ENCODE measurements around the gene KIF19.

GRCh38 chr17:74326506-74326905, 480 bp downstream of the KIF19 start:
- TF ChIP-seq POLR2A (IDR thresholded peaks at IDR 0.05) (no peak), POLR2AphosphoS5 (IDR thresholded peaks at IDR 0.05) (no peak)
